ENCODE results near the gene VPS37D.

VPS37D gene

GRCh38 chr7:73688288-73688687, 20.7 kb downstream of the VPS37D start:
- no peak for DNase-seq (ENCODE audit: extremely low read depth, low read depth)
- H3K4me3 ChIP-seq (replicated peaks; ENCODE audit: low read depth, low read length), result no peak overlapping the region
- no peak for TF ChIP-seq CTCF (IDR thresholded peaks at IDR 0.05; ENCODE audit: low read depth, low read length, missing control alignments)

GRCh38 chr7:73690646-73691045, 23.0 kb downstream of the VPS37D start:
- no peak for DNase-seq (ENCODE audit: extremely low read depth, low read depth)
- TF ChIP-seq CTCF (IDR thresholded peaks at IDR 0.05; ENCODE audit: low read depth, low read length, missing control alignments), result no peak
- H3K4me3 ChIP-seq (replicated peaks; ENCODE audit: low read depth, low read length), result no peak overlapping the region

GRCh38 chr7:73696372-73696771, 28.7 kb downstream of the VPS37D start:
- TF ChIP-seq CTCF (IDR thresholded peaks at IDR 0.05; ENCODE audit: low read depth, low read length, missing control alignments), result no peak
- H3K4me3 ChIP-seq (replicated peaks; ENCODE audit: low read depth, low read length), result no peak overlapping the region
- no peak for DNase-seq (ENCODE audit: extremely low read depth, low read depth)

GRCh38 chr7:73698410-73698809, 30.8 kb downstream of the VPS37D start:
- TF ChIP-seq CTCF (IDR thresholded peaks at IDR 0.05; ENCODE audit: low read depth, low read length, missing control alignments), result no peak
- no peak overlapping the region for H3K4me3 ChIP-seq (replicated peaks; ENCODE audit: low read depth, low read length)
- DNase-seq (ENCODE audit: extremely low read depth, low read depth), result no peak

- DNase-seq (ENCODE audit: extremely low read depth, low read depth), result no peak
- TF ChIP-seq CTCF (IDR thresholded peaks at IDR 0.05; ENCODE audit: low read depth, low read length, missing control alignments), result no peak
- no peak overlapping the region for H3K4me3 ChIP-seq (replicated peaks; ENCODE audit: low read depth, low read length)
Measured at GRCh38 chr7:73699370-73700068, 31.9 kb downstream of the VPS37D start.

GRCh38 chr7:73700069-73700423, 32.4 kb downstream of the VPS37D start:
- no peak for DNase-seq (ENCODE audit: extremely low read depth, low read depth)
- no peak for TF ChIP-seq CTCF (IDR thresholded peaks at IDR 0.05; ENCODE audit: low read depth, low read length, missing control alignments)
- no peak overlapping the region for H3K4me3 ChIP-seq (replicated peaks; ENCODE audit: low read depth, low read length)

DNA sequence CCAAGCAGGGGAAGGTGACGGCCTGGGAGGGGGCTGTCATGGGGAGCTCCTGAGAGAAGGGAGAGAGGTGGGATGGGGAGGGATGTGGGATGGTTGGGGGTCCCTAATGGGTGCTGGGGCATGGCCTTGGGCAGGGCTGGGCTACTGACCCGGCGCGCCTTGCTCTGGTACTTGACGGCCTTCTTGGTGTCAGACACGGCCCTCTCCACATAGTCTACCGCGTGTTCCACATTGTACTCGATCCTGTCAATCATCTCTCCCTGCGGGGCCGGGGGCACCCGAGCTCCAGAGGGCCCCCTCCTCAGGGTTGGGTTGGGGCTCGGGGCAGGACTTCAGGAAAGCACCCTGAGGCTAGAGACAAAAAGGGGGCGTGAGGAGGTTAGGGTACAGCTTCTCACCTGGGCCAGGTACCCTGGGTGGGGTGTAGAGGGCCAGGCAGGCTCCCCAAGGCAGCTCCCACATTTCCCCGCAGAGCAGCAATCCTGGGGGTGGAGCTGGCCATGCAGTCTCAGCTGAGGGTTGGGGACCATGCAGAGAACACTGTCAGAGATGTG, 33.0 kb downstream of the VPS37D start:
- TF ChIP-seq CTCF (IDR thresholded peaks at IDR 0.05; ENCODE audit: low read depth, low read length, missing control alignments), result no peak
- no peak overlapping the region for H3K4me3 ChIP-seq (replicated peaks; ENCODE audit: low read depth, low read length)
- no peak for DNase-seq (ENCODE audit: extremely low read depth, low read depth)
